GM12878 (cell line): ENCODE results near the gene SENP1. TPM values are rescaled to one million over a fixed set of nuclear protein-coding genes. Genes with fewer than 3 reads are reported as not detected.

Experiments
- ATAC-seq: fragments of 200-7000 bp; cut with Tn5 transposase; 3 replicates; pipeline ENCODE4 v1.9.1; 2020; ENCODE audit warnings: mild to moderate bottlenecking, moderate library complexity
- BruUV-seq: library from RNA; stranded (reverse); fragments of 400-500 nt; replicated peaks from 2 replicates; lab custom pipeline; 2021; lab: Mats Ljungman, UMichigan
- CTCF ChIA-PET: fragments of 300-600 bp; sonication (Branson Sonifier 250); formaldehyde crosslinking; extraction: SDS; loops from one replicate; lab custom pipeline; 2021; ENCODE audit warnings: inconsistent platforms; lab: Yijun Ruan, JAX
- POLR2A ChIA-PET: fragments of 350-600 bp; formaldehyde crosslinking; extraction: SDS; loops from one replicate; lab custom pipeline; 2021; ENCODE audit warnings: inconsistent platforms; lab: Charles Lee
- RAD21 ChIA-PET: fragments of 300-600 bp; sonication (Branson Sonifier 250); formaldehyde crosslinking; loops from one replicate; lab custom pipeline; 2023; ENCODE audit warnings: antibody characterized with exemption; ENCODE audit not compliant: unreplicated experiment; lab: Charles Lee
- SMC1A ChIA-PET: fragments of 300-600 bp; sonication (Branson Sonifier 250); formaldehyde crosslinking; loops from one replicate; lab custom pipeline; 2023; ENCODE audit not compliant: unreplicated experiment, uncharacterized antibody; lab: Charles Lee
- DNase-seq: peaks from one replicate; pipeline ENCODE4 v3.0.0-alpha.2; 2011; ENCODE audit warnings: low read depth, low spot score
- FAIRE-seq: peaks from 3 replicates; lab custom pipeline; 2011; peaks lifted over from hg19 to GRCh38; lab: Jason Lieb, UNC
- H2AFZ ChIP-seq: 2 replicates; pipeline ENCODE4 v1.6.0; 2011; ENCODE audit warnings: low read depth, low read length, control low read depth; ENCODE audit not compliant: control insufficient read depth
- H3K27ac ChIP-seq: 2 replicates; pipeline ENCODE4 v1.5.1; 2011; ENCODE audit warnings: control low read depth; ENCODE audit not compliant: control insufficient read depth, insufficient read depth
- H3K27me3 ChIP-seq, 2 experiments: replicated peaks in 1 of 2; 2 replicates each; pipeline versions ENCODE4 v1.6.0 to v1.6.1; 2011; ENCODE audit warnings: low read length in 1 of 2; ENCODE audit not compliant: control insufficient read depth in 2 of 2, insufficient read depth in 2 of 2
- H3K36me3 ChIP-seq, 2 experiments: 2 replicates each; pipeline ENCODE4 v1.5.1; 2011; ENCODE audit warnings: low read length in 1 of 2; ENCODE audit not compliant: control insufficient read depth in 2 of 2, insufficient read depth in 2 of 2
- H3K4me1 ChIP-seq: 2 replicates; pipeline ENCODE4 v1.6.1; 2011; ENCODE audit warnings: mild to moderate bottlenecking, low read length, moderate library complexity, mixed read lengths; ENCODE audit not compliant: control insufficient read depth, insufficient read depth
- H3K4me2 ChIP-seq: 2 replicates; pipeline ENCODE4 v1.6.0; 2011; ENCODE audit warnings: control low read depth; ENCODE audit not compliant: control insufficient read depth, insufficient read depth
- H3K4me3 ChIP-seq: fragments of 200-600 bp; sonication (generic); 2 replicates; pipeline ENCODE4 v1.5.1; 2016
- H3K79me2 ChIP-seq: 2 replicates; pipeline ENCODE4 v1.6.0; 2011; ENCODE audit warnings: low read length; ENCODE audit not compliant: control insufficient read depth, insufficient read depth
- H3K9ac ChIP-seq: 2 replicates; pipeline ENCODE4 v1.8.0; 2011; ENCODE audit warnings: low read length, control low read depth, mixed read lengths; ENCODE audit not compliant: control insufficient read depth, insufficient read depth
- H3K9me3 ChIP-seq: replicated peaks from 3 replicates; pipeline ENCODE4 v1.5.1; 2011; ENCODE audit warnings: mild to moderate bottlenecking, low read length; ENCODE audit not compliant: control insufficient read depth, insufficient read depth
- H4K20me1 ChIP-seq: 2 replicates; pipeline ENCODE4 v1.6.0; 2011; ENCODE audit not compliant: control insufficient read depth, insufficient read depth
- ATF7 ChIP-seq: fragments of 450-650 bp; IDR thresholded peaks from 2 replicates; pipeline ENCODE4 v1.6.1; 2016; ENCODE audit warnings: low read depth, mild to moderate bottlenecking
- CTCF ChIP-seq, 3 experiments: IDR thresholded peaks in 2 of 3; conservative IDR thresholded peaks in 1 of 3; 2 replicates each; pipeline ENCODE4 v1.5.1; 2011; ENCODE audit warnings: low read depth in 3 of 3, low read length in 3 of 3, mild to moderate bottlenecking in 3 of 3, control low read depth in 2 of 3, moderate library complexity in 2 of 3, inconsistent platforms in 1 of 3, mixed read lengths in 1 of 3; ENCODE audit not compliant: control insufficient read depth in 2 of 3, insufficient read depth in 1 of 3; ENCODE audit errors: extremely low read depth in 1 of 3
- KLF5 ChIP-seq: fragments of 450-650 bp; IDR thresholded peaks from 2 replicates; pipeline ENCODE4 v1.6.1; 2014; ENCODE audit warnings: mild to moderate bottlenecking; ENCODE audit not compliant: partially characterized antibody
- NFYA ChIP-seq: IDR thresholded peaks from 2 replicates; pipeline ENCODE4 v1.6.1; 2011; ENCODE audit warnings: low read depth, mild to moderate bottlenecking, low read length, improper control_type of control experiment, borderline replicate concordance
- NRF1 ChIP-seq: conservative IDR thresholded peaks from 2 replicates; pipeline ENCODE4 v1.6.1; 2011; ENCODE audit warnings: mild to moderate bottlenecking, low read depth, low read length, improper control_type of control experiment
- SREBF2 ChIP-seq: IDR thresholded peaks from 2 replicates; pipeline ENCODE4 v1.6.1; 2012; ENCODE audit warnings: mild to moderate bottlenecking, low read length
- USF1 ChIP-seq: IDR thresholded peaks from 2 replicates; pipeline ENCODE4 v1.6.1; 2011; ENCODE audit warnings: borderline replicate concordance, low read depth, mild to moderate bottlenecking, moderate library complexity, mixed read lengths, low read length; ENCODE audit not compliant: insufficient read depth; ENCODE audit errors: extremely low read length
- WGBS: methylation state at CpG from one replicate; pipeline ENCODE4 v1.1.6; 2016; ENCODE audit warnings: low lambda C conversion rate; ENCODE audit not compliant: insufficient replicate concordance, insufficient coverage; ENCODE audit errors: missing lambda C conversion rate; 5-methylcytosine and 5-hydroxymethylcytosine counted together
- in situ Hi-C: fragments of 300-500 bp; cut with MboI; formaldehyde crosslinking; loops from 9 replicates; pipeline ENCODE4 v1.14.3; 2018; ENCODE audit warnings: mixed read lengths
- intact Hi-C: fragments of 100-400 bp; cut with micrococcal nuclease; formaldehyde crosslinking; loops from one replicate; pipeline ENCODE4 v1.14.2; 2022; ENCODE audit not compliant: unreplicated experiment
- polyA plus RNA-seq, 11 experiments: library from polyadenylated mRNA; depleted of rRNA in 4 of 11; unstranded in 6 of 11; stranded (reverse) in 5 of 11; fragments of >200 nt; fragmentation: Nextera tagmentation in 4 of 11; fragmentation: Illumina TruSeq in 1 of 11; extraction: Ambion mirVana in 4 of 11; extraction: Trizol in 1 of 11; gene quantifications; 1 replicate in 1 of 11; 2 replicates in 10 of 11; pipeline versions ENCODE4 v1.2.1 to v1.2.3, GENCODE V29; 2011 to 2016; ENCODE audit warnings: inconsistent platforms in 2 of 11, missing spikeins in 2 of 11, low read depth in 1 of 11
- total RNA-seq, 4 experiments: library from RNA; depleted of rRNA in 3 of 4; stranded (reverse); fragments of >200 nt in 3 of 4; fragmentation: Illumina TruSeq in 1 of 4; extraction: Trizol in 1 of 4; gene quantifications; 2 replicates each; pipeline versions ENCODE4 v1.2.1 to v1.2.3, GENCODE V29; 2013 to 2021

Gene SENP1
- total and polyA plus RNA-seq, 10 of the 15 experiments (the other 5 are each of a cell fraction or from before 2014, with no cell fraction given): 8.1 to 52.4 (median 26.1) TPM

- DNase-seq (no peak), FAIRE-seq (peak; percentile 44), ATAC-seq (no peak)
- RAD21 ChIA-PET: no interaction called here
- Histone ChIP-seq H3K27ac (no peak overlapping the region), H3K36me3 (peaks cover 0 to 29% of the 10 kb centered on the region in 2 experiments; a peak in 3 of 4 replicates), H2AFZ (no peak overlapping the region), H3K4me1 (no peaks in the 10 kb centered on the region), H3K27me3 (no peaks in the 10 kb centered on the region), H3K4me2 (no peak overlapping the region), H3K79me2 (no peaks in the 10 kb centered on the region), H3K9me3 (no peaks in the 10 kb centered on the region), H4K20me1 (no peaks in the 10 kb centered on the region), H3K4me3 (no peak overlapping the region), H3K9ac (no peak overlapping the region)
- intact Hi-C loops: no loop called here
- in situ Hi-C loops: no loop called here
- 100% methylated on average over 1 of the region's 1 CpG for WGBS
- BruUV-seq: no TSS peak
- SMC1A ChIA-PET: interaction anchor here (0.9 to 1.3 kb wide), 2 partner anchors 25 to 29 kb away, joined by 3 to 4 read pairs; no protein-coding TSS in a partner anchor
- POLR2A ChIA-PET: no interaction called here
- CTCF ChIA-PET: interaction anchor here (1.2 kb wide), 1 partner anchor 115 kb away, joined by 5 read pairs; no protein-coding TSS in a partner anchor
- TF ChIP-seq ATF7: no peak
- no peak for TF ChIP-seq USF1
- TF ChIP-seq SREBF2: no peak
- no peak for TF ChIP-seq CTCF (IDR thresholded peaks at IDR 0.05 in 2 of 3, conservative IDR thresholded peaks at IDR 0.05 in 1 of 3; ENCODE audit: control insufficient read depth in 2 of 3, extremely low read depth in 1 of 3, insufficient read depth in 1 of 3, low read depth in 3 of 3, low read length in 3 of 3)
- no peak for TF ChIP-seq NRF1
- no peak for TF ChIP-seq NFYA
- no peak for TF ChIP-seq KLF5
Measured at GRCh38 chr12:48074266-48074665, 31.6 kb downstream of the SENP1 start.
